Left lung (tissue), 10 donors: ENCODE data around the gene NAALADL2. TPM values are rescaled to one million over a fixed set of nuclear protein-coding genes. Genes with fewer than 3 reads are reported as not detected.

Experiments
- ATAC-seq: fragments of 200-7000 bp; cut with Tn5 transposase; one replicate; pipeline ENCODE4 v1.9.1; 2020; ENCODE audit warnings: moderate library complexity
- DNase-seq, 4 donors: peaks; one replicate each; pipeline ENCODE4 v3.0.0-alpha.2; 2013 to 2020
- H3K27ac ChIP-seq, 2 donors: fragments of 200-600 bp; sonication (generic) in 1 of 2; one replicate each; pipeline versions ENCODE4 v1.5.0 to v1.8.0; 2020 to 2021
- H3K27me3 ChIP-seq, 2 donors: fragments of 200-600 bp; sonication (generic) in 1 of 2; one replicate each; pipeline versions ENCODE4 v1.5.0 to v1.8.0; 2020 to 2021
- H3K36me3 ChIP-seq, 2 donors: fragments of 200-600 bp; sonication (generic) in 1 of 2; one replicate each; pipeline versions ENCODE4 v1.5.0 to v1.8.0; 2020 to 2021
- H3K4me1 ChIP-seq, 2 donors: fragments of 200-600 bp; one replicate each; pipeline ENCODE4 v1.8.0; 2021
- H3K4me3 ChIP-seq, 2 donors: fragments of 200-600 bp; sonication (generic) in 1 of 2; one replicate each; pipeline versions ENCODE4 v1.5.0 to v1.8.0; 2020 to 2021; ENCODE audit warnings: mild to moderate bottlenecking in 1 of 2
- H3K9me3 ChIP-seq, 2 donors: fragments of 200-600 bp; sonication (generic) in 1 of 2; one replicate each; pipeline versions ENCODE4 v1.5.0 to v1.8.0; 2020 to 2021
- CTCF ChIP-seq, 2 donors: fragments of 200-600 bp; sonication (generic) in 1 of 2; IDR thresholded peaks; one replicate each; pipeline versions ENCODE4 v1.5.0 to v1.8.0; 2021; ENCODE audit warnings: antibody characterized with exemption in 2 of 2
- intact Hi-C, 2 donors: fragments of 100-400 bp; cut with DNase I; formaldehyde crosslinking; loops; one replicate each; pipeline versions ENCODE4 v1.11.2 to v1.14.2; 2022
- polyA plus RNA-seq, 6 donors: library from polyadenylated mRNA; unstranded; fragments of 120-200 nt; gene quantifications; one replicate each; pipeline ENCODE4 v1.2.1, GENCODE V29; 2013; ENCODE audit not compliant: insufficient read length in 6 of 6
- total RNA-seq, 2 donors: library from RNA; stranded (reverse); fragmentation: NEBNext Ultra II Directional; extraction: Animal tissue kit (Norgen Biotek cat#: 25700); gene quantifications; one replicate each; pipeline ENCODE4 v1.2.1, GENCODE V29; 2021
- donor health status: DM: no; HTN: yes; CAD: no.
- donor health status: DM: no; HTN: no; CAD: no.

NAALADL2 gene
- total and polyA plus RNA-seq, 8 donors = 9.8 to 23.3 (median 17.8) TPM

- no peaks in the 10 kb centered on the region for H3K27me3 ChIP-seq
- intact Hi-C loops = no loop called here
- H3K27ac ChIP-seq = no peak overlapping the region
- DNase-seq (no peak), ATAC-seq (no peak)
- TF ChIP-seq CTCF (IDR thresholded peaks at IDR 0.05) = no peak
- H3K4me3 ChIP-seq = no peak overlapping the region
- no peaks in the 10 kb centered on the region for H3K4me1 ChIP-seq
- no peaks in the 10 kb centered on the region for H3K36me3 ChIP-seq
- peaks cover 0 to 16% of the 10 kb centered on the region in 2 donors for H3K9me3 ChIP-seq
These were observed 81.0 kb downstream of the NAALADL2 start for GRCh38 chr3:174940151-174940550.

GRCh38 chr3:174945276-174945675 is 86.1 kb downstream of the NAALADL2 start:
- no peaks in the 10 kb centered on the region for H3K27me3 ChIP-seq
- ATAC-seq = no peak
- no peak overlapping the region for H3K4me3 ChIP-seq
- H3K27ac ChIP-seq = no peak overlapping the region
- TF ChIP-seq CTCF (IDR thresholded peaks at IDR 0.05) = no peak
- DNase-seq = no peak
- H3K9me3 ChIP-seq = peaks cover 0 to 7% of the 10 kb centered on the region in 2 donors
- no peaks in the 10 kb centered on the region for H3K4me1 ChIP-seq
- intact Hi-C loops = no loop called here
- no peaks in the 10 kb centered on the region for H3K36me3 ChIP-seq

- peaks cover 0 to 7% of the 10 kb centered on the region in 2 donors for H3K9me3 ChIP-seq
- no peak overlapping the region for H3K27ac ChIP-seq
- no peaks in the 10 kb centered on the region for H3K36me3 ChIP-seq
- no peak overlapping the region for H3K4me3 ChIP-seq
- no peaks in the 10 kb centered on the region for H3K4me1 ChIP-seq
- no peak for DNase-seq
- TF ChIP-seq CTCF (IDR thresholded peaks at IDR 0.05) = no peak
- no peak for ATAC-seq
- intact Hi-C loops = no loop called here
- no peaks in the 10 kb centered on the region for H3K27me3 ChIP-seq
These were observed 86.8 kb downstream of the NAALADL2 start for GRCh38 chr3:174945951-174946350.

- Histone ChIP-seq H3K27ac (no peak overlapping the region), H3K36me3 (no peaks in the 10 kb centered on the region), H3K4me1 (no peaks in the 10 kb centered on the region), H3K9me3 (no peaks in the 10 kb centered on the region), H3K4me3 (no peak overlapping the region), H3K27me3 (no peaks in the 10 kb centered on the region)
- no peak for ATAC-seq
- TF ChIP-seq CTCF (IDR thresholded peaks at IDR 0.05) = no peak
- intact Hi-C loops = no loop called here
- no peak for DNase-seq
These were observed 90.4 kb downstream of the NAALADL2 start for GRCh38 chr3:174949523-174949922.

GRCh38 chr3:174951034-174951433 is 91.9 kb downstream of the NAALADL2 start:
- Histone ChIP-seq H3K27me3 (no peaks in the 10 kb centered on the region), H3K27ac (no peak overlapping the region), H3K9me3 (no peaks in the 10 kb centered on the region), H3K4me1 (no peaks in the 10 kb centered on the region), H3K36me3 (no peaks in the 10 kb centered on the region), H3K4me3 (no peak overlapping the region)
- intact Hi-C loops = no loop called here
- ATAC-seq (no peak), DNase-seq (no peak)
- no peak for TF ChIP-seq CTCF (IDR thresholded peaks at IDR 0.05)
